NCI-H2081 (cell line): ENCODE data around the gene ZAR1L.

Experiments
- DNase-seq, 2 experiments: peaks; one replicate each; lab custom pipeline; 2025; lab: John Stamatoyannopoulos, UW

ZAR1L gene

DNA sequence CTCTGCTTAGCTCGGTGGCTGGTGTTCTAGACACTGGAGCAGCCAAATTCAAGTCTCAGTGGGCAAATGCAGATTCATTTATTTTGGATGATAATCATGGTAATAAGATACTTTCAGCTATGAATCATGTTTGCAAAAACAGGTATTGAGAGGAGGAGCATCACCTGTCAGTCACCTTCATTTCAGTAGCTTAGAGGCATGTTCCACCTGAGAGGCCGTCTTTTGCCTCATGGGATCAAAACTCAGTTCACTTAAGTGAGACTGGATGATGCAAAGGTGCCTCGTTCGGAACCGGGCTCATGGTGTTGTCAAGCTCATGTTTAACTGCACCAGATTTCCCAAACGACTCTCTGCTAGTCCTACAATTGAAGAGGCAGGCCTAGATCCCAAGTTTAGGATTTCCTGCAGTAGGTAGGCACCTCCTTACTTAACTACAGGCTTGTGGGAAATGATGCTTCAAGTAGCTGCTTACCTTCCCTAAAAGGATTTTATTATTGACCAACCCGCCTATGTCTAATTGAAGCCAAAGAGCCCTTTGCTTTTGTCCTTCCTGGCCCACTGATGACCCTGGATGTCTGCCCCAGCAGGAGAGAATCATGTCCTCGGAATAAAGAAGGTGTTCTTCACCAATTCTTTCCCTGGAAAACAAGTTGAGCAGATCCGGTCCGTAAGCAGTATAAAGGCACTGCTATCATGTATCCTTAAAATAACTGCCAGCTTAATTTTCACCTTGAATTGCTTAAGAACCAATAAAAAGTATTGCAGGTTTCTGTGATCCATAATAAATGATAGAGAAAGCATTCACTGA lies 60.0 kb downstream of the ZAR1L start:
- DNase-seq: no peak

GRCh38 chr13:32254416-32254815 lies 60.7 kb downstream of the ZAR1L start:
- DNase-seq: no peak

GRCh38 chr13:32253911-32254399 lies 61.2 kb downstream of the ZAR1L start:
- DNase-seq: no peak
